OCI-LY3 (cell line): Measurements from ENCODE around the gene GSG1.

Experiments
- EZH2phosphoT487 ChIP-seq: fragments of 200-600 bp; shearing (Covaris generic); IDR thresholded peaks from 2 replicates; pipeline ENCODE4 v1.6.1; 2018; ENCODE audit warnings: antibody characterized with exemption, mixed run types, low read depth
- TF ChIP-seq, protein P1 (sequence below): fragments of 200-600, 300-600 bp; sonication (generic); IDR thresholded peaks from 2 replicates; pipeline ENCODE4 v1.5.1; 2014; ENCODE audit warnings: antibody characterized with exemption, low read length, low read depth

DNA sequence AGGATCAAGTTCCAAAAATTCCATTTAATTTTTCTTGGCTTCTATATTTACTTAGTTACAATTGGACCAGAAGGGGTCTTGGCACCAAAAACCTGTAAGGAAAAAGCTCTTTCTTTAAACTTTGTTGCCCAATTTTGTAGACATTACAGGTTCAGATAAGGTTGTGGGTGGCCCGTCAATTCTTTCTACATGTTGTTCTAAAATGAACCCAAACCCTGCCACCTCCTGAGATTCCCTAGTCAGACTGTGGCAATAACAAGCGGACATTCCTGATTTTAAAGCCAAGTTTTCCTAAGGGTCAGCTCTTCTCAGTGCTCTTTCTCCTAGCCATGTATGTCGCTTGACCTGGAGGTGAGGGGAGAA lies 45.0 kb upstream of the GSG1 start:
- TF ChIP-seq, protein P1, sequence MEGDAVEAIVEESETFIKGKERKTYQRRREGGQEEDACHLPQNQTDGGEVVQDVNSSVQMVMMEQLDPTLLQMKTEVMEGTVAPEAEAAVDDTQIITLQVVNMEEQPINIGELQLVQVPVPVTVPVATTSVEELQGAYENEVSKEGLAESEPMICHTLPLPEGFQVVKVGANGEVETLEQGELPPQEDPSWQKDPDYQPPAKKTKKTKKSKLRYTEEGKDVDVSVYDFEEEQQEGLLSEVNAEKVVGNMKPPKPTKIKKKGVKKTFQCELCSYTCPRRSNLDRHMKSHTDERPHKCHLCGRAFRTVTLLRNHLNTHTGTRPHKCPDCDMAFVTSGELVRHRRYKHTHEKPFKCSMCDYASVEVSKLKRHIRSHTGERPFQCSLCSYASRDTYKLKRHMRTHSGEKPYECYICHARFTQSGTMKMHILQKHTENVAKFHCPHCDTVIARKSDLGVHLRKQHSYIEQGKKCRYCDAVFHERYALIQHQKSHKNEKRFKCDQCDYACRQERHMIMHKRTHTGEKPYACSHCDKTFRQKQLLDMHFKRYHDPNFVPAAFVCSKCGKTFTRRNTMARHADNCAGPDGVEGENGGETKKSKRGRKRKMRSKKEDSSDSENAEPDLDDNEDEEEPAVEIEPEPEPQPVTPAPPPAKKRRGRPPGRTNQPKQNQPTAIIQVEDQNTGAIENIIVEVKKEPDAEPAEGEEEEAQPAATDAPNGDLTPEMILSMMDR: no peak
- TF ChIP-seq EZH2phosphoT487: no peak
